ENCODE data around the gene DDIT4. TPM values are rescaled to one million over a fixed set of nuclear protein-coding genes. Genes with fewer than 3 reads are reported as not detected.
"Not testable (repeated sequence)": the region's sequence is repeated elsewhere in the genome, so short reads cannot be mapped to it uniquely, and the experiment has no call there.

DDIT4 gene
- total and polyA plus RNA-seq, 4 donors: 55.9 to 126 (median 100) TPM

DNA sequence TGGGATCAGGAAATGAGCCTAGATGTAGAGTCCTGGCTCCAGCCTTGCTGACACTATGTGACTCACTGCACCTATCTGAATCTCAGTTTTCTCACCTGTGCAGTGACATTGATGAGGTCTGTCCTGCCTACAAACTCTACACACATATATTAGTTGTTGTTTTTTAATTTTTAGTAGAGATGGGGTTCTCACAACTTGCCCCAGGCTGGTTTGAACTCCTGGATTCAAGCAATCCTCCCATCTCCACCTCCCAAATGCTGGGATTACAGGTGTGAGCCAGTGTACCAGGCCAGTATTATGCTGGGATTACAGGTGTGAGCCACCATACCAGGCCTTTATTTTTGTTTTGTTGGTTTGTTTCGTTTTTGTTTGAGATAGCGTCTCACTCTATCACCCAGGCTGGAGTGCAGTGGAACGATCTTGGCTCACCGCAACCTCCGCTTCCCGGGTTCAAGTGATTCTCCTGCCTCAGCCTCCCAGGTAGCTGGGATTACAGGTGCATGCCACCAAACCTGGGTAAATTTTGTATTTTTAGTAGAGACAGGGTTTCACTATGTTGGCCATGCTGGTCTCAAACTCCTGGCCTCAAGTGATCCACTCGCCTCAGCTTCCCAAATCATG lies 11.8 kb upstream of the DDIT4 start:
- WGBS, 2 donors: 97 to 98% methylated on average over 7 of the region's 7 CpGs
- ATAC-seq (ENCODE audit: low FRiP score) (no peak), DNase-seq (no peak)
- no peaks in the 10 kb centered on the region for H3K27me3 ChIP-seq (ENCODE audit: control insufficient read depth in 1 of 2, insufficient read depth in 2 of 2, low read length in 1 of 2)
- H3K27ac ChIP-seq (ENCODE audit: low read depth in 1 of 2, low read length in 2 of 2): no peak overlapping the region
- H3K36me3 ChIP-seq (ENCODE audit: control insufficient read depth in 1 of 2, insufficient read depth in 2 of 2, low read length in 1 of 2): no peaks in the 10 kb centered on the region
- H3K4me1 ChIP-seq (ENCODE audit: control insufficient read depth in 1 of 2, insufficient read depth in 2 of 2, low read length in 2 of 2): peaks cover 0 to 3% of the 10 kb centered on the region in 2 donors
- no peak overlapping the region for H3K4me3 ChIP-seq (ENCODE audit: low read length in 2 of 2)
- H3K9me3 ChIP-seq (ENCODE audit: control insufficient read depth, low read length): no peaks in the 10 kb centered on the region
- intact Hi-C loops (cut with DNase I): loop anchor here in 1 of 2 donors (5.0 kb wide), 1 partner anchor 40 kb away; no protein-coding TSS in a partner anchor

DNA sequence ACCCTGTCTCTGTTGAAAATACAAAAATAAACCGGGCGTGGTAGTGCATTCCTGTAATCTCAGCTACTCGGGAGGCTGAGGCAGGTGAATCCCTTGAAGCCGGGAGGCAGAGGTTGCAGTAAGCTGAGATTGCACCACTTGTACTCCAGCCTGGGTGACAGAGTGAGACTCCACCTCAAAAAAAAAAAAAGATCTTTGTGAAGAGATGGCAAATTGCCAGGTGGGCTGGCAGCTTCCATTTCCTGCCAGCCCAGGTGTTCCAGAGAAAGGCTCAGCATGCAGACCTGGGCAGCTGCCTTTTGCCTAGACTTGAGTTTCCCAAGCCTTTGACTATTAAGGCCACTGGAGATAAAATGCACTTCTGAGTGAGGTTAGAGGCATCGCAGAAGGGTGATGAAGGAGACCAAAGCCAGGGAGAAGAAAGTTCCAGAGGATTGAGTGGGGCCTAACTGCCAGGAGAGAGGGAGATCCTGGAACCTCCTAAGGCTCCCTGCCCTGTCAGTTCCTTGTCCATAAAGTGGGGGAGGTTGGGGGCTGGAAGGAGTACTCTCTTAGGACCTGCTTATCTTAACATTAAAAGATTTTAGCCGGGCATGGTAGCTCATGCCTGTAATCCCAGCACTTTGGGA lies 10.0 kb upstream of the DDIT4 start:
- DNase-seq: no peak
- Histone ChIP-seq H3K4me3 (ENCODE audit: low read length in 2 of 2) (no peak overlapping the region), H3K27ac (ENCODE audit: low read depth in 1 of 2, low read length in 2 of 2) (no peak overlapping the region), H3K9me3 (ENCODE audit: control insufficient read depth, low read length) (no peaks in the 10 kb centered on the region), H3K36me3 (ENCODE audit: control insufficient read depth in 1 of 2, insufficient read depth in 2 of 2, low read length in 1 of 2) (no peaks in the 10 kb centered on the region), H3K27me3 (ENCODE audit: control insufficient read depth in 1 of 2, insufficient read depth in 2 of 2, low read length in 1 of 2) (no peaks in the 10 kb centered on the region), H3K4me1 (ENCODE audit: control insufficient read depth in 1 of 2, insufficient read depth in 2 of 2, low read length in 2 of 2) (peaks cover 0 to 3% of the 10 kb centered on the region in 2 donors)
- intact Hi-C loops (cut with DNase I): loop anchor here in 1 of 2 donors (5.0 kb wide), 1 partner anchor 41 kb away; no protein-coding TSS in a partner anchor
- WGBS, 2 donors: 87 to 88% methylated on average over 6 of the region's 6 CpGs
- ATAC-seq (ENCODE audit: low FRiP score): no peak

GRCh38 chr10:72264536-72264935 lies 9.2 kb upstream of the DDIT4 start:
- Histone ChIP-seq H3K27me3 (ENCODE audit: control insufficient read depth in 1 of 2, insufficient read depth in 2 of 2, low read length in 1 of 2) (no peaks in the 10 kb centered on the region), H3K4me1 (ENCODE audit: control insufficient read depth in 1 of 2, insufficient read depth in 2 of 2, low read length in 2 of 2) (peaks cover 0 to 3% of the 10 kb centered on the region in 2 donors), H3K27ac (ENCODE audit: low read depth in 1 of 2, low read length in 2 of 2) (no peak overlapping the region), H3K36me3 (ENCODE audit: control insufficient read depth in 1 of 2, insufficient read depth in 2 of 2, low read length in 1 of 2) (no peaks in the 10 kb centered on the region), H3K4me3 (ENCODE audit: low read length in 2 of 2) (no peak overlapping the region), H3K9me3 (ENCODE audit: control insufficient read depth, low read length) (no peaks in the 10 kb centered on the region)
- DNase-seq: no peak
- 92 to 97% methylated on average over 1 of the region's 1 CpG for WGBS, 2 donors
- intact Hi-C loops (cut with DNase I): loop anchor here in 1 of 2 donors (5.0 kb wide), 1 partner anchor 42 kb away; no protein-coding TSS in a partner anchor
- ATAC-seq (ENCODE audit: low FRiP score): no peak

DNA sequence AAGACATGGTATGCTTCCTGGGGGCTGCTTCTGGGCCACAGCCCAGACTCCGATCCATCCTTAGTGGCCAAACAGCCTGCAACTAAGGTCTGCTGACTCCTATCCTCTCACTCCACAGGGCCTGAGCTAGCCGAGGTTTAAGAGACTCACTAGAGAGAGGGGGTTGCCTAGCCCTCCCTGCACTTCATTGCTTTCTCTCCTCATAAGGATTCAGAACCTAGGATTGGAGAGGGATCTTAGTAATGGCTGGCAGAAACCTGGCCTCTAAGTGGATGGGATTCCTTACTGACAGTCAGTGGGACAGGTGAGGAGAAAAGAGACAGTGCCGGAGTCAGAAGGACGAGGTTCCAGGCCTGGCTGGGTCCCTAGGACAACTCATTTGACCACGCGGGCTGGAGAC lies 8.2 kb upstream of the DDIT4 start:
- ATAC-seq (ENCODE audit: low FRiP score) (no peak), DNase-seq (no peak)
- intact Hi-C loops (cut with DNase I): no loop called here
- H3K27me3 ChIP-seq (ENCODE audit: control insufficient read depth in 1 of 2, insufficient read depth in 2 of 2, low read length in 1 of 2): no peaks in the 10 kb centered on the region
- 87 to 88% methylated on average over 6 of the region's 6 CpGs for WGBS, 2 donors
- no peaks in the 10 kb centered on the region for H3K4me1 ChIP-seq (ENCODE audit: control insufficient read depth in 1 of 2, insufficient read depth in 2 of 2, low read length in 2 of 2)
- no peak overlapping the region for H3K27ac ChIP-seq (ENCODE audit: low read depth in 1 of 2, low read length in 2 of 2)
- H3K4me3 ChIP-seq (ENCODE audit: low read length in 2 of 2): no peak overlapping the region
- H3K9me3 ChIP-seq (ENCODE audit: control insufficient read depth, low read length): no peaks in the 10 kb centered on the region
- H3K36me3 ChIP-seq (ENCODE audit: control insufficient read depth in 1 of 2, insufficient read depth in 2 of 2, low read length in 1 of 2): no peaks in the 10 kb centered on the region

- Histone ChIP-seq H3K27me3 (ENCODE audit: control insufficient read depth in 1 of 2, insufficient read depth in 2 of 2, low read length in 1 of 2) (no peaks in the 10 kb centered on the region), H3K4me1 (ENCODE audit: control insufficient read depth in 1 of 2, insufficient read depth in 2 of 2, low read length in 2 of 2) (no peaks in the 10 kb centered on the region), H3K36me3 (ENCODE audit: control insufficient read depth in 1 of 2, insufficient read depth in 2 of 2, low read length in 1 of 2) (no peaks in the 10 kb centered on the region), H3K9me3 (ENCODE audit: control insufficient read depth, low read length) (no peaks in the 10 kb centered on the region), H3K27ac (ENCODE audit: low read depth in 1 of 2, low read length in 2 of 2) (no peak overlapping the region), H3K4me3 (ENCODE audit: low read length in 2 of 2) (no peak overlapping the region)
- intact Hi-C loops (cut with DNase I): no loop called here
- ATAC-seq (ENCODE audit: low FRiP score): no peak
- WGBS, 2 donors: 91 to 93% methylated on average over 11 of the region's 11 CpGs
- no peak for DNase-seq
Observed at GRCh38 chr10:72265990-72266865, 7.5 kb upstream of the DDIT4 start.

DNA sequence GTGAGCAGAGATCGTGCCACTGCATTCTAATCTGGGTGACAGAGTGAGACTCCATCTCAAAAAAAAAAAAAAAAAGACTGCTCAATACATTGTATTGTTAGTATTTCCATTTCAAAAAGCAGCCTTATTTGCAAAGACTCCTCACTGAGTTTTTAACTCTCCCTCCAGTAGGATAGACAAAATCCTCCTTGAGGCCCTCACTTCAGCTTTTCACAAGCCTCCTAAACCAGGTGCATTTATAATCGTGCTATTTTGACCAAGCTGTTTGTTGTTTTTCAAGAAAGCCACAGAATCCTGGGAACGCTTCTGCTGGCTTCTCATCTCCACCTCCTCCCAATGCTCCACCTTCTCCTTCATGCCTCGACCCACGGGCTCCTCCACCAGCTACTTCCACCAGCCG lies 6.3 kb upstream of the DDIT4 start:
- Histone ChIP-seq H3K9me3 (ENCODE audit: control insufficient read depth, low read length) (no peaks in the 10 kb centered on the region), H3K27ac (ENCODE audit: low read depth in 1 of 2, low read length in 2 of 2) (no peak overlapping the region), H3K4me3 (ENCODE audit: low read length in 2 of 2) (no peak overlapping the region), H3K27me3 (ENCODE audit: control insufficient read depth in 1 of 2, insufficient read depth in 2 of 2, low read length in 1 of 2) (no peaks in the 10 kb centered on the region), H3K4me1 (ENCODE audit: control insufficient read depth in 1 of 2, insufficient read depth in 2 of 2, low read length in 2 of 2) (no peaks in the 10 kb centered on the region), H3K36me3 (ENCODE audit: control insufficient read depth in 1 of 2, insufficient read depth in 2 of 2, low read length in 1 of 2) (no peaks in the 10 kb centered on the region)
- intact Hi-C loops (cut with DNase I): no loop called here
- ATAC-seq (ENCODE audit: low FRiP score) (no peak), DNase-seq (no peak)
- 88 to 89% methylated on average over 6 of the region's 6 CpGs for WGBS, 2 donors

- Histone ChIP-seq H3K27me3 (ENCODE audit: control insufficient read depth in 1 of 2, insufficient read depth in 2 of 2, low read length in 1 of 2) (no peaks in the 10 kb centered on the region), H3K4me1 (ENCODE audit: control insufficient read depth in 1 of 2, insufficient read depth in 2 of 2, low read length in 2 of 2) (no peaks in the 10 kb centered on the region), H3K4me3 (ENCODE audit: low read length in 2 of 2) (no peak overlapping the region), H3K9me3 (ENCODE audit: control insufficient read depth, low read length) (no peaks in the 10 kb centered on the region), H3K36me3 (ENCODE audit: control insufficient read depth in 1 of 2, insufficient read depth in 2 of 2, low read length in 1 of 2) (no peaks in the 10 kb centered on the region), H3K27ac (ENCODE audit: low read depth in 1 of 2, low read length in 2 of 2) (no peak overlapping the region)
- WGBS, 2 donors: 94 to 95% methylated on average over 15 of the region's 15 CpGs
- no peak for ATAC-seq (ENCODE audit: low FRiP score)
- intact Hi-C loops (cut with DNase I): no loop called here
- DNase-seq: no peak
Observed at GRCh38 chr10:72267819-72268399, 5.8 kb upstream of the DDIT4 start.

DNA sequence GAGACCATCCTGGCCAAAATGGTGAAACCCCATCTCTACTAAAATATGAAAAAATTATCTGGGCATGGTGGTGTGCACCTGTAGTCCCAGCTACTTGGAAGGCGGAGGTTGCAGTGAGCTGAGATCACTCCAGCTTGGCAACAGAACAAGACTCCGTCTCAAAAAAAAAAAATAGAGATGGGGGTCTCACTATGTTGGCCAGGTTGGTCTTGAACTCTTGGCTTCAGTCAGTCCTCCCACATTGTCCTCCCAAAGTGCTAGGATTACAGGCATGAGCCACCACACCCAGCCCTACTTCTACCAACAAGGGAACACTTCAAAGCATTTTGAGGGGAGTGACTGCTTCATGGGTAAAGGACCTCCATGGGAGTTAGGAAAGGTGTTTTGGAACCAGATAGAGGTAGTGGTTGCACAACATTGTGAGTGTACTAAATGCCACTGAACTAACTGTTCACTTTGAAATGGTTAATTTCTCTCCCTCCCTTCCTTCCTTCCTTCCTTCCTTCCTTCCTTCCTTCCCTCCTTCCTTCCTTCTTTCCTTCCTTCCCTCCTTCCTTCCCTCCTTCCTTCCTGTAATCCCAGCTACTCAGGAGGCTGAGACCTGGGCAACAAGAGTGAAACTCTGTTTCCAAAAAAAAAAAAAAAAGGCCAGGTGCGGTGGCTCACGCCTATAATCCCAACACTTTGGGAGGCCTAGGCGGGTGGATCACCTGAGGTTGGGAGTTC lies 5.1 kb upstream of the DDIT4 start:
- H3K4me3 ChIP-seq (ENCODE audit: low read length in 2 of 2); intact Hi-C loops (cut with DNase I); DNase-seq; H3K27me3 ChIP-seq (ENCODE audit: control insufficient read depth in 1 of 2, insufficient read depth in 2 of 2, low read length in 1 of 2); H3K36me3 ChIP-seq (ENCODE audit: control insufficient read depth in 1 of 2, insufficient read depth in 2 of 2, low read length in 1 of 2); ATAC-seq (ENCODE audit: low FRiP score); H3K9me3 ChIP-seq (ENCODE audit: control insufficient read depth, low read length); H3K27ac ChIP-seq (ENCODE audit: low read depth in 1 of 2, low read length in 2 of 2); H3K4me1 ChIP-seq (ENCODE audit: control insufficient read depth in 1 of 2, insufficient read depth in 2 of 2, low read length in 2 of 2): not testable (repeated sequence)
- 91 to 95% methylated on average over 5 of the region's 5 CpGs for WGBS, 2 donors
